NB4 (cell line): ENCODE measurements around the gene TMEM202.

Source experiments
- MYC ChIP-seq: IDR thresholded peaks from 2 replicates; pipeline ENCODE4 v1.6.1; 2011; ENCODE audit warnings: low read depth, low read length
- POLR2A ChIP-seq: IDR thresholded peaks from 2 replicates; pipeline ENCODE4 v1.6.1; 2011; ENCODE audit warnings: mild to moderate bottlenecking; ENCODE audit not compliant: insufficient read length; ENCODE audit errors: extremely low read depth
- TF ChIP-seq, protein P1 (sequence below): IDR thresholded peaks from 2 replicates; pipeline ENCODE4 v1.6.1; 2011; ENCODE audit warnings: low read depth, low read length
- TF ChIP-seq, protein P2 (sequence below): IDR thresholded peaks from one replicate; pipeline ENCODE4 v1.5.1; 2012; ENCODE audit warnings: low read depth, low read length

DNA sequence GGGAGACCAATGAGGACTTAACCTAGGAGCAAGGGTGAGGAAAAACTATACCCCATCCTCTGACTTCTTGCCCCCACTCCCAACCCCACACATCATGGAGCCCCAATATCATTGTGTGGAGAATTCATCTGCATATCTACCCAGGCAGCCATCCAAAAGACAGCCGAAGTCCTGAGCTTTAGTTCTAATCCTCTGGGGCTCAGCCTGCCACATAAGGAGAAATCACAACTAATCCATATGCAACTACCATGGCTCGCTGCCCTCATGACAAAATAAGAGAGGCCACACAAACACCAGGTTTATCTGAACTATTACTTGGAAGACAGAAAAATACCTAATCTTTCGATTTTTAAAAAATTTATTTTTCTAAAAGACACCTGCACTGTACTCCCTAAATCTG lies 40.0 kb upstream of the TMEM202 start:
- TF ChIP-seq, protein P1, sequence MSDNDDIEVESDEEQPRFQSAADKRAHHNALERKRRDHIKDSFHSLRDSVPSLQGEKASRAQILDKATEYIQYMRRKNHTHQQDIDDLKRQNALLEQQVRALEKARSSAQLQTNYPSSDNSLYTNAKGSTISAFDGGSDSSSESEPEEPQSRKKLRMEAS: no peak
- TF ChIP-seq, protein P2, sequence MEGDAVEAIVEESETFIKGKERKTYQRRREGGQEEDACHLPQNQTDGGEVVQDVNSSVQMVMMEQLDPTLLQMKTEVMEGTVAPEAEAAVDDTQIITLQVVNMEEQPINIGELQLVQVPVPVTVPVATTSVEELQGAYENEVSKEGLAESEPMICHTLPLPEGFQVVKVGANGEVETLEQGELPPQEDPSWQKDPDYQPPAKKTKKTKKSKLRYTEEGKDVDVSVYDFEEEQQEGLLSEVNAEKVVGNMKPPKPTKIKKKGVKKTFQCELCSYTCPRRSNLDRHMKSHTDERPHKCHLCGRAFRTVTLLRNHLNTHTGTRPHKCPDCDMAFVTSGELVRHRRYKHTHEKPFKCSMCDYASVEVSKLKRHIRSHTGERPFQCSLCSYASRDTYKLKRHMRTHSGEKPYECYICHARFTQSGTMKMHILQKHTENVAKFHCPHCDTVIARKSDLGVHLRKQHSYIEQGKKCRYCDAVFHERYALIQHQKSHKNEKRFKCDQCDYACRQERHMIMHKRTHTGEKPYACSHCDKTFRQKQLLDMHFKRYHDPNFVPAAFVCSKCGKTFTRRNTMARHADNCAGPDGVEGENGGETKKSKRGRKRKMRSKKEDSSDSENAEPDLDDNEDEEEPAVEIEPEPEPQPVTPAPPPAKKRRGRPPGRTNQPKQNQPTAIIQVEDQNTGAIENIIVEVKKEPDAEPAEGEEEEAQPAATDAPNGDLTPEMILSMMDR: no peak
- TF ChIP-seq POLR2A (no peak), MYC (no peak)
